Adipose tissue (tissue), 3 donors: ENCODE results near the gene TFE3. TPM values are rescaled to one million over a fixed set of nuclear protein-coding genes. Genes with fewer than 3 reads are reported as not detected.
A peak's percentile ranks its signal among the peaks of the same experiment; 100 is the strongest.

ENCODE experiments used
- H3K27ac ChIP-seq: one replicate; pipeline ENCODE4 v1.5.1; 2013; ENCODE audit warnings: low read depth, low read length
- WGBS, 3 donors: extraction: QIAGEN DNeasy Blood & Tissue Kit; methylation state at CpG; one replicate each; pipeline ENCODE4 v1.1.7; 2013; 5-methylcytosine and 5-hydroxymethylcytosine counted together
- polyA plus RNA-seq, 3 donors: library from polyadenylated mRNA; stranded (reverse); fragments of 200-250 nt; gene quantifications; one replicate each; pipeline ENCODE4 v1.2.3, GENCODE V29; 2013
- donor health status: healthy with polysubstance abuse.
- donor health status: Bipolar disorder and iron deficiency.
- donor health status: healthy.

The TFE3 gene, protein sequence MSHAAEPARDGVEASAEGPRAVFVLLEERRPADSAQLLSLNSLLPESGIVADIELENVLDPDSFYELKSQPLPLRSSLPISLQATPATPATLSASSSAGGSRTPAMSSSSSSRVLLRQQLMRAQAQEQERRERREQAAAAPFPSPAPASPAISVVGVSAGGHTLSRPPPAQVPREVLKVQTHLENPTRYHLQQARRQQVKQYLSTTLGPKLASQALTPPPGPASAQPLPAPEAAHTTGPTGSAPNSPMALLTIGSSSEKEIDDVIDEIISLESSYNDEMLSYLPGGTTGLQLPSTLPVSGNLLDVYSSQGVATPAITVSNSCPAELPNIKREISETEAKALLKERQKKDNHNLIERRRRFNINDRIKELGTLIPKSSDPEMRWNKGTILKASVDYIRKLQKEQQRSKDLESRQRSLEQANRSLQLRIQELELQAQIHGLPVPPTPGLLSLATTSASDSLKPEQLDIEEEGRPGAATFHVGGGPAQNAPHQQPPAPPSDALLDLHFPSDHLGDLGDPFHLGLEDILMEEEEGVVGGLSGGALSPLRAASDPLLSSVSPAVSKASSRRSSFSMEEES
- polyA plus RNA-seq = 10 to 100 TPM; 14.9 to 83.9 (median 71.1) TPM

DNA sequence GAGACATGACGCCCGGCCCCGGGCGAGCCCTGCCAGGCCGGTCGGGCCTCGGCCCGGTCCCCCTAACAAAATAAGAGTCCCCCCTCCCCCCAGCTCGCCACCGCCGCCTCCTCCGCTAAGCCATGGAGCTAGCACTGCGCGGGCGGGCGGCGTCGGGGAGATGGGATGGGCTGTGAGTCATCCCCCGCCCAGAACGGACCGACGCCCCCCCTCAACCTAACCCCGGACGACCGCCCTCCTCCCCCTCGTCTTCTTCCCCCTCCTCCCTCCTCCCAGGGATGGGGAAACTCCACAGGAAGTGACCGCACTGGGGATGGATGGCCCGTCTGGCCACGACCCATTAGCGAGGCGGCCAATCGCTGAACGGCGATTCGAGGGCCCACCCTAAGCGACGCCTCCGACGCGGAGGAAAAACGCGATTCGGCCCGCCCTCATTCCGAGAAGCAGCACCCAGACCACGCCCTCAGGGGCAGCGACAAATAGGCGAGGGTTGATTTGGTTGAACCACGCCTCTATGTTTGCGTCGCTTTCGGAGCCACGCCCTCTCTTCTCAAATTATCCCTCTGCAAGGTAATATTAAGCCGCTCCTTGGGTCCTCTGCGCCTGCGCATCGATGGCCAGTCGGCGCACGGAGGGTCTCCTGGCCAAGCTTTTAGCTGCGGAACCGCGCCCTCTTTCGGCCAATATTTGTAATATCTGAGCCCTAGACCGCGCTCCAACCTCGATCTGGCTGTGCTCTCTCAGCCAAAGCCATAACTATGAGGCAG, at the start of gene TFE3:
Gene TFE3 (minus strand): TSS at position 138 of the 767 bp plus-strand sequence. CDS start 131 bp downstream, at position 7.
- H3K27ac ChIP-seq = peak within 1 kb of the TSS; percentile 92
- whole genome bisulfite sequencing, 3 donors = 0 to 31% (median 0%) methylated on average over 28 to 66 of the region's 67 CpGs

DNA sequence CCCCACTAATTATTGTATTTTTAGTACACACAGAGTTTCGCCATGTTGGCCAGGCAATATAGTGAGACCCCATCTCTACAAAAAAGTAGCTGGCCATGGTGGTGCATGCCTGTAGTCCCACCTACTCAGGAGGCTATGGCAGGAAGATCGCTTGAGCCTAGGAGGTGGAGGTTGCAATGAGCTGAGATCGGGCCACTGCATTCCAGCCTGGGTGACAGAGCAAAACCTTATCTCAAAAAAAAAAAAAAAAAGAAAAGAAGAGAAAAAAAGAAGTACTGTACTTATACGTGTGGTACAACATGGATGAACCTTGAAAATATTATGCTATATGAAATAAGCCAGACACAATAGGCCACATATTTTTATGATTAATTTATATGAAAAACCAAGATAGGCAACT, 46.4 kb upstream of the TFE3 start:
- H3K27ac ChIP-seq = no peak overlapping the region
- 80 to 85% (median 84%) methylated on average over 4 of the region's 4 CpGs for WGBS, 3 donors

DNA sequence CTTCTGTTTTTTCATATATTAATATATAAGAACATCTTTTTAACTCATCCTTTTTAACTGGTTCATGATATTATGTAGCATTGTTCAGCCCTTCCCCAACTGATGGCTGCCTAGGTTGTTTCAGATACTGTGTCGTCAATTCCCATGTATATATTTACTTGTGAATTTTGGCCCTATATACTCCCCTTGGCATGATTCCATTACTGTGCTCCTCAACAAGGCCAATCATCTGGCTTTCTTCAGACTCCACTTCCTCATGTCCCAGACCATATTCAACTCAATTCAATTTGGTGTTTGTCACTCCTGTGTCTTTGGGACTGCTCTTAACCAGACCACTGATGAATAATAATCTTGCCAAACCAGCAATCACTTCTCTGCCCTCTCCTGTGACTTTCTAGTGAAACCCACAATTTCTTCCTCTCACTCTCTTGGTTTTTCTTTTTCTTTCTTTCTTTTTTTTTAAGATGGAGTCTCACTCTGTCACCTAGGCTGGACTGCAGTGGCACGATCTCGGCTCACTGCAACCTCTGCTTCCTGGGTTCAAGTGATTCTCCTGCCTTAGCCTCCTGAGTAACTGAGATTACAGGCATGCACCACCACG, 39.2 kb upstream of the TFE3 start:
- WGBS, 3 donors = 69 to 78% (median 74%) methylated on average over 4 of the region's 4 CpGs
- H3K27ac ChIP-seq = no peak overlapping the region

DNA sequence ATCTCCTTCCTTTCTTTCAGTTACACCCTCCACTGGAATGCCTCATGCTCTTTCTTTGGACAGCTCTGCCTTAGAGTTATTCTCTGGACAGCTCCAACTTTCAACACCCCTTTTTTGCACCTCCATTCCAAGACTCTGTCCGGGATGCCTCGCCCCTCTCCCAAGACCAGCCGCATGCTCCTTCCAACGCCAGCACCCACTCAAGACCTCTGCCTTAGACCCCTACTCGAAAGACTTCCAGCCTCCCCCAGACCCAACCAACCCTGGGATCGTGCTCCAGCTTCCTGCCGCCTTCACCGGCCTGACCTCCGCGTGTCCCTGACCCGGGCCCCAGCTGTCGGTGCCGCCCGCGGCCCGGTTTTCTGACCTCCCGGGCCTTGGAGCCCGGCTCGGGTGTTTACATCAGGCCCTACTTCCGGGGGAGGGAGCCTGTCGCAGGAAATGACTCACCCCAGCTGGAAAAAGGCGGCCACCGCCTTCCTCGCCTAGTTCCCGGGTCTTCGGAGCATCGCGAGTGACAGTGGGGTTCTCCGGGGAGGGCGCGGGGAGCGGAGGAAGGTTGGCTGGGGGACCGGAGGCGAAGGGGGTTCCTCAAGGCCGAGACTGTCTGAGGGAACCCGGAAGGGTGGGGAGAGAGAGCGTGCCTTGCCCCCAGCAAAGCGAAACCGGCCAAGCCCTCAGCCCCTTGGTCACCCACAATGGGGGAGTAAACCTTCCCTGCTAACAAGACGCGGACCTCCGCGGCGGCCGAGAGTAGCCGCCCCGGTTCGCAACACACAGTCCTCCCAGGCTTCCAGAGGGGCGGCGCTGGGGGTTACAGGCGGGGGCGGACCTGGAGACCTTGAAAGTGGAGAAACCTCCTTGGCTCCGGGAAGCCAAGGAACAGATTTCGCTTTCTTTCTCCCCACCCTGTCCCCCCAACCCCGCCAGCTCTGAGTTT, 36.6 kb upstream of the TFE3 start, which contains the start of gene WDR45:
Gene WDR45 (minus strand): TSS at position 399 of the 940 bp plus-strand sequence. CDS start 1,792 bp downstream, outside the sequence.
- WGBS, 3 donors = 0 to 27% (median 1%) methylated on average over 36 to 55 of the region's 55 CpGs
- no peak within 1 kb of the TSS for H3K27ac ChIP-seq

DNA sequence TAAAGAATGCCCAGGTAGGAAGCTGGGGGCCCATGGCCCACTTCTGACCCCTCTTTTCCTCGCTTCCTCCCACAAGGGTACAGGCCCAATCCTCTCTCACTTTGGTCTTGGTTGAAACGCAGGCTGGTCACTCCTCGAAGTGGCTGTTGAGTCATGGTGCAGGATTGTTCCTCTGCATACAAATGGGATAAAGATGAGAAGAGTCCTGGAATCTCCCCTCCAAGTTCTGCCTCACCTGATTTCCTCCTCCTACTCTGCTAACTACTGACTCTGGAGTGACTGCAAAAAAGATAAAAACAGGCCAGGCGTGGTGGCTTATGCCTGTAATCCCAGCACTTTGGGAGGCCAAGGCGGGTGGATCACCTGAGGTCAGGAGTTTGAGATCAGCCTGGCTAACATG, 34.8 kb upstream of the TFE3 start:
- WGBS, 3 donors = 77 to 86% (median 82%) methylated on average over 5 of the region's 5 CpGs
- no peak overlapping the region for H3K27ac ChIP-seq

DNA sequence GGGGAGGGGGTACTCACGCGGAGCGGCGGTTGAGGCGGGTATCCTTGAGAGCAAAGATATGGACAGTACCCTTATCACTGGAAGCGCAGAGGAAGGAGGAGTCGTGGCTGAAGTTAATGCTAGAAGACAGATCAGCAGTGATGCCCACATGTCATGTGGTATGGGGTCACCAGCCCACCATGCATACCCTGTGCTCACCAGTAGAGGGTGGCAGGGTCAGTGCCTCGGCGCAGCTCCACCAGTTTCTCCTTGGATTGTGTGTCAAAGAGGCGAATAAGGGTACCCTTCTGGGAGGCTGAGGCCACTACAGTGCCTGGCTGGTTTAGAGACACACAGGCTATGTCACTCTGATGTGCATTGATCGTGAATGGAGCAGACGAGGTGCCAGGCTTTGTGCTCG, 32.2 kb upstream of the TFE3 start:
- 90 to 94% (median 90%) methylated on average over 7 to 13 of the region's 13 CpGs for WGBS, 3 donors
- no peak overlapping the region for H3K27ac ChIP-seq

DNA sequence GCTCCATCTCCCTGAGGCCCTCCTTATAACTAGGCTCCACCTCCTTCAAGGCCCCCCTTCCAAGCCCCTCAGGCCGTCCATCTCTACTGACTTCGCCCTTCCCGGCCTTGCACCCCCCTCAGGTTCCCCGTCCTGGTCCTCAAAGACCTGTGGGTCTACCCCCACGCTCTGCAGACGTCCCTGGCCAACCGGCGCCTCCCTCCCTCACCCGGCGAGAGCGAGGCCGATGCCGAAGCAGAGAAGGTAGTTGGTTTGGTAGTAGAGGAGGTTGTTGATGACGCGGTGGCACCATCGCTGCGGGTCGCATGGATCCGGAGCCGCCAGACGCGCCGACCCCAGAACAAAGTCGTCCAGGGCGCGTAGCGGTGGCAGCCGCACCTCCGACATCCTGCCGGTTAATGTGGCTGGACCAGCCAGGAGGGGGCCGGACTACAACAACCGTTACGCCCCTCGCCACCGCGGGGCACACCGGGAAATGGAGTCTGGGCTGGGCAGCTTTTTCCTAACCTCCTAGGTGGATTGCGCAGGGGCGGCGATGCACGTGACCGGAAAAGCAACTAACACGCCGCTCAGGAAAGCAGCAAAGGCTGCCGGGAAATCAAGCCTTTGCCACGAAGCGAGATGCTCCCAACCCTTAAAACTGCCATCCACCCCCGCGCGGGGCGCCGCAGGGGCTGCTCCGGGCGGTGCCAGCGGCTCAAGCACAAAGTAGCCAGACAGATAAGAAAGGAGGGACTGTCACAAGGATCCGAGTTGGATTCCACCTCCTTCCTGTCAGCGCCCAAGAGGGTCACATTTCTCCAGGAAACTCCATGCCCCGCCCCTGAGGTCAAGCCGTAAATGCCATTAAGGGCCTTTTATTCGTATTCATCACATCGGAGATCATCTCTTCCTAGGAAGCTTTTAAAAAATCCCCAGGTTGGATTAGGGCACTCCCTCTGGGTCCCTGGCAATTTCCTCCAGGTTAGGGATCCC, 30.7 kb upstream of the TFE3 start, which contains the start of gene PRAF2:
Gene PRAF2 (minus strand): TSS at position 402 of the 975 bp plus-strand sequence. CDS start 15 bp downstream, at position 387.
- WGBS, 3 donors = 2 to 37% (median 4%) methylated on average over 39 to 61 of the region's 61 CpGs
- no peak within 1 kb of the TSS for H3K27ac ChIP-seq

DNA sequence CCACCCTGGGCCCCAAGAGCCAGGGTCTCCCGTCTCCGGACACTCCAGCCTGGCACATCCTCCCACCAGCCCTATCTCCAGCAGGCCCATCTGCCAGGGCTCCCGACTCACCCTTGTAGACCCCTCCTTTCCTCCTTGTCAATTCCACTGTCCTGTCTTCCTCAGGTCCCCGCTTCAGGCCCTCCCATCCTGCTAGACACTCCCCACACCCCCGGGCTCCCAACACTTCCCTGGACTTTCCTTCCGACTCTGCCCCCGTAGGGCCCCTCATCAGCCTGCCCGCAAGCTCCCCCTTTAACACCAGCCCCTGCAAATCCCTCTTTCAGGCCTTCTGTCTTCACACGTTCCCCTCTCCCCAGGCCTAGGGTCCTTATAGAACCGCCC, 29.5 kb upstream of the TFE3 start:
- no peak overlapping the region for H3K27ac ChIP-seq
- WGBS, 3 donors = 37 to 58% (median 48%) methylated on average over 9 to 10 of the region's 10 CpGs

DNA sequence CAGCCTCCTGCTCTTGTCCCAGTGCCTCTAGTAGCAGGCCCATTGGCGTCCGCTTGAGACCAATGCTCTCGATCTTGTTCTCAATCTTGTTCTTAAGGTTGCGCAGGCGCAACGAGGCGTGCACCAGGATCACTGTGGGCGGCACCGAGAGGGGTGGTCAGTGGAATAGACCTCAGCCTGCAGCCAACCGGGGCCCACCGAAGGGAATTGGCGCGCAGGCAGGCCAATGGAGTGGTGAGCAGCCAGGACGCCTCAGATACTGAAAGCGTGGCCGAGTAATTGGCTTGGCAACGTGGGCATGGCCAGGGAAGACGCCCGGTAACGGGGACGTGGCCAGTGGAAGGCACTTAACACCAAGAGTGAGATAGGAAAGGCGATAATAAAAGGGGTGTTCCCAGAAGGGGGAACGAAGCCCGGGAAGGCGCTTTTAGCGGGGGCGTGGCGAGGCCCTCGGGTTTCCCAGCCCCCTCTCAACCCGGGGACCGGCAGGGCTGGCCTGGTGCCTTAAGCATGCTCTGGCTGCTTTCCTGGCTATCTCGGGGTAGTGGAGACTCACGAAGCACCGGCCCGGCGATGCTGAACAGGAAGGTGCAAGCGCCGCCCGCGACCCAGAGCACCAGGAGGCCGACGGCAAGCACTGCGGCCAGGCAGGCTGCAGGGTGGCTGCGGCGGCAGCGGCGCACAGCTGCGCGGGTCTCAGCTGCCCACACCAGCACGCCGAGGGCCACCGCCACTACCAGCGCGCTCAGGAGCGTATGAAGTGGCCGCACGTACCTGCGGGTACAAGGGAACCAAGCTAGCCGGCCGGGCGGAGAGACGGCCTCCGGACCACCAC, 28.9 kb upstream of the TFE3 start:
- H3K27ac ChIP-seq = no peak overlapping the region
- WGBS, 3 donors = 25 to 63% (median 47%) methylated on average over 34 to 63 of the region's 63 CpGs

DNA sequence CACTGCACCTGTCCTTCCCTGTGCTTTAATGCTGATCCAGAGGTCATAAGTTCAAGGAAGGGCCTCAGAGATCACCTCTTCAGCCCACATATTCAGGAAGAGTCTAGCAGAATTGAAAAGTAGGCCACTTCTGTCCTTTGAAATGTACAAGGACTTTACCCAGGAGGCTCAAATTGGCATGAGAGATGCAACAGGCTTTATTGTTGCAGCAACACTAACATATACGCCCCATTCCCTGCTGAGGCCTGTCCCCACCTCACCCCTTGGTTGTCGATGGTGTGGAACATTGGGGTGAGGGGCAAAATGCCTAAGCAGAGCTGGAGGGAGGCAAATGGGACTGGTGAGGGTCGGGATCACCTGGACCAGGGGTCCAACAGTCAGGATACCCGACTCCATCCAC, 27.8 kb upstream of the TFE3 start:
- WGBS, 3 donors = 76 to 93% (median 87%) methylated on average over 4 of the region's 4 CpGs
- no peak overlapping the region for H3K27ac ChIP-seq

DNA sequence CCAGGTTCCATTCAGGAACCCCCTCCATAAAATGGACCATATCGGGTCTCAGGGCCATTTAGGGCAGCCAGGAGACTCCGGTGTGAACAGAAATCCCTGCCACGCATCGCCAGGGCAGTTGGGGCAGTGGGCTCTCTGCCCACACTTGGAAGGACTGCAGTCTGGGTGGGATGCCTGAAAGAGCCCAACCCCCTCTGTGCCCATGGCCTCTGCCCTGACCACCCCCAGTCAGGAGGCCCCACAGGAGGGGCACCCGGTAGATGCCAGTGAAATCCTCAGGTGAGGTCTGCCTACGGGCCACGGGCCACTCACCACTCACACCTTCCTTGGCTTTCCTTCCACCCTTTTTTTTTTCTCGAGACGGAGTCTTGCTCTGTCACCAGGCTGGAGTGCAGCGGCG, 25.9 kb upstream of the TFE3 start:
- 85 to 94% (median 91%) methylated on average over 7 to 11 of the region's 11 CpGs for WGBS, 3 donors
- H3K27ac ChIP-seq = no peak overlapping the region

DNA sequence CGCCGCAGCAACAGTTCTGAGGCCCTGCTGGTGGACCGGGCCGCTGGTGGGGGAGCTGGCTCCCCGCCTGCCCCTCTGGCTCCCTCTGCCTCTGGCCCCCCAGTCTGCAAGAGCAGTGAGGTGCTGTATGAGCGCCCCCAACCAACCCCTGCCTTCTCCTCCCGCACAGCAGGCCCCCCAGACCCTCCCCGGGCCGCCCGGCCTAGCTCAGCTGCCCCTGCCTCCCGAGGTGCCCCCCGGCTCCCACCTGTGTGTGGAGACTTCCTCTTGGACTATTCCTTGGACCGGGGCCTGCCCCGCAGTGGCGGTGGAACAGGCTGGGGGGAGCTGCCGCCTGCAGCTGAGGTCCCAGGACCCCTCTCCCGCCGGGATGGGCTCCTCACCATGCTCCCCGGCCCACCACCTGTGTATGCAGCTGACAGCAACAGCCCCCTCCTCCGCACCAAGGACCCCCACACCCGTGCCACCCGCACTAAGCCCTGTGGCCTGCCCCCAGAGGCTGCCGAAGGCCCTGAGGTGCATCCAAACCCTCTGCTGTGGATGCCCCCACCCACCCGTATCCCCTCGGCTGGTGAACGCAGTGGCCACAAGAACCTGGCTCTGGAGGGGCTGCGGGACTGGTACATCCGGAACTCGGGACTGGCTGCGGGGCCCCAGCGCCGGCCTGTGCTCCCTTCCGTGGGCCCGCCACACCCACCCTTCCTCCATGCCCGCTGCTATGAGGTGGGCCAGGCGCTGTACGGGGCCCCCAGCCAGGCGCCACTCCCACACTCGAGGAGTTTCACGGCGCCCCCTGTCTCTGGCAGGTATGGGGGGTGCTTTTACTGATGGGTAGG, 24.3 kb upstream of the TFE3 start:
- no peak overlapping the region for H3K27ac ChIP-seq
- 82 to 94% (median 93%) methylated on average over 28 to 41 of the region's 41 CpGs for WGBS, 3 donors

DNA sequence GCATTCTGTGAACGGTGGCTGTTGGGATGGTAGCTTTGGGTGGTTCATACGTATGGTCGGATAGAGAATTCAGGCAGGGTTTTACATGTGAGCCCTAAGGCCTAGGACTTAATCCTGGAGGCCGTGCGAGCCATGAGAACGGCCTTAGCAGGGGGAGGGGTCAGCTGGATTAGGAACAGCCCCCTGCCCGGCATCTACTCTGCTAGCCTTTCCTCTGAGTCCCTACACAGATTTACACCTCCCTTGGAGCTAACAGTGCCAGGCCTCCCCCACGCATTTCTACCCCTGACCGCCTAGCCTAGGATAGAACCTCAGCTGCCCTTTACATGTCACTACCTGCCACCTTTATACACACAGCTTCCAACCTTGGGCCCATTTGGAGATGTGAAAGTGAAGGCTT, 23.5 kb upstream of the TFE3 start:
- 71 to 80% (median 72%) methylated on average over 8 to 9 of the region's 9 CpGs for WGBS, 3 donors

DNA sequence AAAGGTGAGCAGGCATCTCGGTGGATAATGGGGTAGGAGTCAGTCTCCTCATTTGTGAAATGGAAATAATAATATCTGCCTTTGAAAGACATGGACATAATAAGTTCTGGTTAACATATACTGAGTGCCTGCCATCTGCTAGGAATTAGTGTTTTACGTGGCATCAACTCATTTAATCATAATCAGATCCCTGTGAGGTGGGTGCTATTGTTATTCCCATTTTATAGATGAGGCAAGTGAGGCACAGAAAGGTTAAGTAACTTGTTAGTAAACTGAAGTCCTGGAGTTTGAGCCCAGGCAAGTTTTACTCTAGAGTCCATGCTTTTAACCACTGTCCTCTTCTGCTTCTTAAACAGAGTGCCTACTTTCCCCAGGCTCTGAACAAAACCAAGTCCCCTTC, 23.1 kb upstream of the TFE3 start:
- WGBS, 3 donors = 66 to 97% (median 91%) methylated on average over 2 of the region's 2 CpGs
- no peak overlapping the region for H3K27ac ChIP-seq

More for the DNA sequence above, 23.5 kb upstream of the TFE3 start:
- no peak overlapping the region for H3K27ac ChIP-seq

DNA sequence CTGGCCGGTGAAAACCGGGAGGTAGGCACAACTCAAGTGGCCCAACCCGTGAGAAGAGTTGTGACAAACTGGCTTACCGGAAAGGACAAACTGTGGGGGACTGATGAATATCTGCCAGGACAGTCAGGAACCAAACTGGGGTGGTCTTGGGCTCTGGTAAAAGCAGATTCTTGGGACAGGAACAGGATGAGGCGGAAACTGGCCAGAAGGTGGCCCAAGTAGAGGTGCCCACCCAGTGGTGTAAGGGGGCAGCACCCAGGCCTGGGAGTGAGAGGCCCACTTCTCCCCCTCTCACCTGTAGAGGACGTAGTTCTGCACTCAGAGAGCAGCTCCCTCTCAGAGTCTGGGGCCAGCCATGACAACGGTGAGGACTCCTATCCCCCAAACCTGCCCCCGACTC, 21.6 kb upstream of the TFE3 start:
- 88 to 92% (median 91%) methylated on average over 7 to 8 of the region's 8 CpGs for WGBS, 3 donors
- no peak overlapping the region for H3K27ac ChIP-seq
